Peyer's patch (tissue), 4 donors: Measurements from ENCODE around the gene ZNHIT2. TPM values are rescaled to one million over a fixed set of nuclear protein-coding genes. Genes with fewer than 3 reads are reported as not detected.

Source experiments
- DNase-seq, 3 donors: peaks; one replicate each; pipeline ENCODE4 v3.0.0-alpha.2; 2017 to 2019
- H3K27ac ChIP-seq, 4 donors: fragments of 200-600 bp; sonication (generic); one replicate each; pipeline ENCODE4 v1.5.1; 2016 to 2019
- H3K27me3 ChIP-seq, 2 donors: fragments of 200-600 bp; sonication (generic); one replicate each; pipeline ENCODE4 v1.5.1; 2019
- H3K36me3 ChIP-seq, 3 donors: fragments of 200-600 bp; sonication (generic); one replicate each; pipeline ENCODE4 v1.5.1; 2016 to 2019
- H3K4me1 ChIP-seq, 4 donors: fragments of 200-600 bp; sonication (generic); one replicate each; pipeline ENCODE4 v1.5.1; 2016 to 2019
- H3K4me3 ChIP-seq, 4 donors: fragments of 200-600 bp; sonication (generic); 1 replicate in 3 of 4; 2 replicates in 1 of 4; pipeline ENCODE4 v1.5.1; 2016 to 2019; ENCODE audit warnings: mild to moderate bottlenecking in 1 of 4
- H3K9me3 ChIP-seq, 4 donors: fragments of 200-600 bp; sonication (generic); one replicate each; pipeline ENCODE4 v1.5.1; 2016 to 2019; ENCODE audit warnings: mild to moderate bottlenecking in 1 of 4
- POLR2A ChIP-seq, 2 donors: fragments of 450-650 bp; IDR thresholded peaks; one replicate each; pipeline ENCODE4 v1.5.1; 2017; ENCODE audit warnings: antibody characterized with exemption in 2 of 2, mild to moderate bottlenecking in 2 of 2, moderate library complexity in 2 of 2
- total RNA-seq, 4 donors: library from RNA; depleted of rRNA; stranded (reverse); fragments of >200 nt; gene quantifications; one replicate each; pipeline ENCODE4 v1.1.0, GENCODE V29; 2016
- TF ChIP-seq, protein P1 (sequence below), 6 experiments: fragments of 450-650 bp in 4 of 6; fragments of 200-600 bp in 2 of 6; sonication (generic) in 1 of 6; IDR thresholded peaks; one replicate each; pipeline ENCODE4 v1.5.1; 2017 to 2019; ENCODE audit warnings: antibody characterized with exemption in 6 of 6, mild to moderate bottlenecking in 3 of 6, moderate library complexity in 1 of 6

The ZNHIT2 gene
- total RNA-seq, 4 donors from 2014 or later = 8.7 to 20.6 (median 13.8) TPM

DNA sequence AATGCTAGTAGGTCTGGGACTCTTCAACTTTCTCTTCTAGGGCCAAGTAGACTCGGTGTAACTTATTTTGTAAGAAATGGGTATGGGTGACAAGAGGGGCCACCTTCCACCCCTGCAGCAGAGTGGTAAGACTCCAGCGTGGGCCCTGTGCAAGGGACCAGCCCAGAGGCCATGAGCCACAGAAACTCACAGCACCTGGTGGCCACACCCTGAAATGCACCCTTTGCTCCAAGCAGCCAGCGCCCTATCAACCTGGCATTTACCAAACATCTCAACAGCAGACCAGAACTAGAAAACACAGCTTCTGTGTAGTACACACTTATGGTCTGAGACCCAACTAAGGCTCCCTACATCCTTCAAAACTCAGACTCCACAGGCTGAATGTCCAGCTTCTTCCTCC, 39.4 kb downstream of the ZNHIT2 start:
- peak overlapping the region in 2 of 4 donors; percentile 35 to 71 for H3K27ac ChIP-seq

DNA sequence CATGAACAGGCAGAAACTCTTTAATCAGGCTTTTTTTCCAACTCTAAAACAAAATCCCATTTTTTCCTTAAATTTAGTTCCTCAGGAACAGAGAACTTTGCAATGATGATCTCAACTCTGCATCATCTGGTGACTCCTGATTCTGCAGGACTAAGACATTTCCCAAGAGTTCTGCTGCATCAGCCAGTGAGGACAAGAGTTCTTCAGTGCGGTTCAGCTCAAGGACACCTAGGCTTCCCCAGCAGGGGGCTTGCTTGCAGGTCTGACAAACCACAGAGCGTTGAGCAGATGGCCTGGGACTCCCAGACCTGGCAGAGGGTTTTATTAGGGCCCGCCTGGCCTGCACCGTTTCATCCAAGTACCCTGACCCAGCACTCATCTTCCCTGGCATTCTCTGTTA, 40.0 kb downstream of the ZNHIT2 start:
- no peaks in the 10 kb centered on the region for H3K27me3 ChIP-seq
- peaks cover 0 to 6% (median 0%) of the 10 kb centered on the region in 4 donors for H3K4me1 ChIP-seq
- H3K36me3 ChIP-seq = no peaks in the 10 kb centered on the region
- no peak overlapping the region for H3K4me3 ChIP-seq
- TF ChIP-seq POLR2A (IDR thresholded peaks at IDR 0.05) = no peak
- TF ChIP-seq, protein P1, sequence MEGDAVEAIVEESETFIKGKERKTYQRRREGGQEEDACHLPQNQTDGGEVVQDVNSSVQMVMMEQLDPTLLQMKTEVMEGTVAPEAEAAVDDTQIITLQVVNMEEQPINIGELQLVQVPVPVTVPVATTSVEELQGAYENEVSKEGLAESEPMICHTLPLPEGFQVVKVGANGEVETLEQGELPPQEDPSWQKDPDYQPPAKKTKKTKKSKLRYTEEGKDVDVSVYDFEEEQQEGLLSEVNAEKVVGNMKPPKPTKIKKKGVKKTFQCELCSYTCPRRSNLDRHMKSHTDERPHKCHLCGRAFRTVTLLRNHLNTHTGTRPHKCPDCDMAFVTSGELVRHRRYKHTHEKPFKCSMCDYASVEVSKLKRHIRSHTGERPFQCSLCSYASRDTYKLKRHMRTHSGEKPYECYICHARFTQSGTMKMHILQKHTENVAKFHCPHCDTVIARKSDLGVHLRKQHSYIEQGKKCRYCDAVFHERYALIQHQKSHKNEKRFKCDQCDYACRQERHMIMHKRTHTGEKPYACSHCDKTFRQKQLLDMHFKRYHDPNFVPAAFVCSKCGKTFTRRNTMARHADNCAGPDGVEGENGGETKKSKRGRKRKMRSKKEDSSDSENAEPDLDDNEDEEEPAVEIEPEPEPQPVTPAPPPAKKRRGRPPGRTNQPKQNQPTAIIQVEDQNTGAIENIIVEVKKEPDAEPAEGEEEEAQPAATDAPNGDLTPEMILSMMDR (IDR thresholded peaks at IDR 0.05) = peak in 1 of 6 experiments; percentile 4
- H3K9me3 ChIP-seq = no peaks in the 10 kb centered on the region
- no peak for DNase-seq
- H3K27ac ChIP-seq = peak overlapping the region in 1 of 4 donors; percentile 71

More for the DNA sequence above, 39.4 kb downstream of the ZNHIT2 start:
- TF ChIP-seq POLR2A (IDR thresholded peaks at IDR 0.05) = peak in 1 of 2 donors; percentile 21
- TF ChIP-seq, protein P1 (IDR thresholded peaks at IDR 0.05) = peak; percentile 67 to 91 (median 82)
- Histone ChIP-seq H3K4me1 (peaks cover 0 to 6% (median 1%) of the 10 kb centered on the region in 4 donors), H3K36me3 (no peaks in the 10 kb centered on the region), H3K4me3 (no peak overlapping the region), H3K27me3 (no peaks in the 10 kb centered on the region), H3K9me3 (no peaks in the 10 kb centered on the region)
- DNase-seq = peak; percentile 70 to 92 (median 87)

- no peak for TF ChIP-seq POLR2A (IDR thresholded peaks at IDR 0.05)
- TF ChIP-seq, protein P1 (IDR thresholded peaks at IDR 0.05) = no peak
- Histone ChIP-seq H3K4me3 (no peak overlapping the region), H3K36me3 (no peaks in the 10 kb centered on the region), H3K27ac (no peak overlapping the region), H3K27me3 (no peaks in the 10 kb centered on the region), H3K9me3 (no peaks in the 10 kb centered on the region), H3K4me1 (no peaks in the 10 kb centered on the region)
- no peak for DNase-seq
Observed at GRCh38 chr11:65072631-65072966, 44.9 kb downstream of the ZNHIT2 start.

DNA sequence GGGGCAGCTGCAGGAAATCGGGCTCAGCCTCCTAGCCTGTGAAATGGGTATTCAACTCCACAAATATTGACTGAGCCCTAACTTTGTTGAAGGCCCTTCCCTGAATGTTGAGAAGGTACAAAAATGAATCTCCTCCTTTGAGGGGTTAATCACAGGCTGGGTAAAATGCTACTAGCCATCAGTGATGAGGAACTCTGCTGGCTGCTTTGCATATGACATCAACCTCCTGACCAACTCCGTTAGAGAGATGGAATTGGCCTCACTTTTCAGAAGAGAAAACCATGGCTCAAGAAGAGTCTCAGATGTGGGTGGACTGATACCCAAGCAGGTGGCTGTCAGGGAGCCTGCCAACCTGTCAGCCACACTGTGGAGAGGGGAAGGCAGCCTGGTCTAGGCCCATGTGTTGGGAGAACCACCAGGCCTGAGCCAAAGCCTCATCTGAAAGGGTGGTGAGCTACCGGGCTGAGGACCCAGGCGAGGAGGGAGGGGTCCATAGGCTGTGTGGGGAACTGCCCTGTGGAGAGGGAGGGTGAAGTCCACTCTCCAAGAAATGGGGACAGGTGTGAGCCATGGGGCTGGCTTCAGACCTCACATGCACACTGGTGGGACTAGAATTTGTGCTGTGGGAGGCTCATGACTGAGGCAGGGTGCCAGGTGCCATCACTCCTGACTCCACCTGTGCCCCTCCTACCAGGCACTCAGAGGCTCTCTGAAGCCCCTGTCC, 45.4 kb downstream of the ZNHIT2 start:
- Histone ChIP-seq H3K27me3 (no peaks in the 10 kb centered on the region), H3K4me1 (no peaks in the 10 kb centered on the region), H3K4me3 (no peak overlapping the region), H3K36me3 (no peaks in the 10 kb centered on the region), H3K9me3 (no peaks in the 10 kb centered on the region), H3K27ac (no peak overlapping the region)
- TF ChIP-seq POLR2A (IDR thresholded peaks at IDR 0.05) = no peak
- TF ChIP-seq, protein P1 (IDR thresholded peaks at IDR 0.05) = no peak
- DNase-seq = no peak

- no peak for DNase-seq
- Histone ChIP-seq H3K9me3 (no peaks in the 10 kb centered on the region), H3K36me3 (no peaks in the 10 kb centered on the region), H3K27ac (no peak overlapping the region), H3K4me3 (no peak overlapping the region), H3K4me1 (peaks cover 0 to 6% (median 0%) of the 10 kb centered on the region in 4 donors), H3K27me3 (no peaks in the 10 kb centered on the region)
- no peak for TF ChIP-seq POLR2A (IDR thresholded peaks at IDR 0.05)
- TF ChIP-seq, protein P1 (IDR thresholded peaks at IDR 0.05) = no peak
Observed at GRCh38 chr11:65069217-65069616, 48.3 kb downstream of the ZNHIT2 start.
